UCSD-AML1 (cell line): Measurements from ENCODE around the gene OR2AJ1.

Experiments
- DNase-seq: peaks from one replicate; lab custom pipeline; 2025; ENCODE audit not compliant: unreplicated experiment; lab: John Stamatoyannopoulos, UW

OR2AJ1 gene, protein sequence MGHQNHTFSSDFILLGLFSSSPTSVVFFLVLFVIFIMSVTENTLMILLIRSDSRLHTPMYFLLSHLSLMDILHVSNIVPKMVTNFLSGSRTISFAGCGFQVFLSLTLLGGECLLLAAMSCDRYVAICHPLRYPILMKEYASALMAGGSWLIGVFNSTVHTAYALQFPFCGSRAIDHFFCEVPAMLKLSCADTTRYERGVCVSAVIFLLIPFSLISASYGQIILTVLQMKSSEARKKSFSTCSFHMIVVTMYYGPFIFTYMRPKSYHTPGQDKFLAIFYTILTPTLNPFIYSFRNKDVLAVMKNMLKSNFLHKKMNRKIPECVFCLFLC

DNA sequence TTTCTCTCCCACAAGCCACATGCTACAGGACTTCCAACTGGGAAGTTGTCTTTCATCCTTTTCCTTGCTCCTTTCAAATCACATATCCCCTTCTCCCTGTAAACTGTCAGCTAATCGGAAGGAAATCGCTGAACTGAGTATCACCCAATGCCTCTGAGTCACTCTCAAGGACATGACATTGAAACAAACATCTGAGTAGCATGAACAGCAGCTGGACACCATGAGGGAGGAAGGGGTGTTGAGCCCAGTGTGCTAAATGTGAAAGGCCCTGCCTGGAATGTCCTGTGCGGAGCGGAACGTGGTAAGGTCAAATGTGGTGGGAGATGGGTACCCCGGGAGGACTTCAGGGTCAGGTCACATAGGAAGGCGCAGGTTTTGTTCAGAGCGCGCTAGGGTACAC lies at the start of gene OR2AJ1:
TSS of gene OR2AJ1 (plus strand) at position 22 of the 400 bp plus-strand sequence. CDS start 8,880 bp downstream, outside the sequence.
- DNase-seq: no peak

DNA sequence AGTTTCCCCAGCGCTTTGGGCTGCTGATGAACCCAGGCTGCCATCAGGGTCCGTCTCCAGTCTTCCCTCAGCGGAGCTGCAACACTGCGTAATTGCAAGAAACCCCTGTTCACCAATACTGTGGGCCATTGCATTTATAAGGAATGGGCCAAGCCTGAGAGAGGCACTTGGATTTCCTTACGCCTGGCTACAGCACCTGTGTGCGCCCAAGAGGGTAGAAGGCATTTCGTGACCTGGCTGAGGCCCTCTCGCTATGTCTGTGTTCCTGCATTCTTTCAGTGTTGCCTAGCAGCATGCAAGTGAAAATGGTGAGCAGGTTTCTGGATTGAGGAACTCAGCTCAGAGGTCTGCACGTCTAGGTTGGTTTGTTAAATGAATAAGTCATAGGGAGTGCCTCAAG lies 41.3 kb upstream of the OR2AJ1 start:
- no peak for DNase-seq

DNA sequence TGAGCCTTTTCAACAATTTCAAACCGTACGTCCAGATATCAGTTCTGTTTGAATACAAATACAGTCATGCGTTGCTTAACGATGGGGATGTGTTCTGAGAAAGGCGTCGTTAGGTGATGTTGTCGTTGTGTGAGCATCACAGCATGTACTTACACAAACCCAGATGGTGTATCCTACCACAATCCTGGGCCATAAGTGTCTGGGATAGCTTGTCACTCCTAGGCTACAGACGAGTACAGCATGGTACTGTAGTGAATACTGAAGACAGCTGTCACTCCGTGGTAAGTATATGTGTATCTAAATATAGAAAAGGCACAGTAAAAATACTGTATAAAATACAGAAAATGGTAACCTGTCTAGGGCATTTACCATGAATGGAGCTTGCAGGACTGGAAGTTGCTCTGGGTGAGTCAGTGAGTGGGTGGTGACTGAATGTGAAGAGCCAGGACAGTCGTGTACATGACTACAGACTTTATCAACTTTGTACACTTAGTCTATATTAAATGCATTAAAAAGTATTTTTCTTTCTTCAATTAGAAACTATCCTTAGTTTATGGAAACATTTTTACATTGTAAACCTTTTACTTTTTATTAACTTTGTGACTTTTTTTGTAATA lies 39.8 kb upstream of the OR2AJ1 start:
- DNase-seq: no peak

DNA sequence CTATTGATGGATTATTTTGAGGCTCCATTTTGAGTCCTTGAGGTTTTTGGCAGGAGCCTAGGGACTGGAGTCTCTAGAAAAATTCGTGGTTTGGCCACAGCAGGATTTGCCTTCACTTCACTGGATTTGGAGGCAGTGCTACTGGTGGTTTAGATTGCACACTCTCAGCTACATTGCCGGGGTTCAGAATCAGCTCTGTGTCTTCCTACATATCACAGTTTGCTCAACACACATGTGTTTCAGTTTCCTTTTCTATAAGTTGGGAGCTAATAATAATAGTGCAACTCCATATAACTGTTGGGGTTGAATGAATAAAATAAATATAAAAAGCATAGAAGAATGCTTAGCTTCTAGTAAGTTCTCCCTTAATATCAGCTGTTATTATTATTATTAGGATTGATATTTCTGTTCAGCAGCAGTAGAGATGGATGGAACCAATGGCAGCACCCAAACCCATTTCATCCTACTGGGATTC lies 29.5 kb upstream of the OR2AJ1 start, which contains the start of gene OR2W3:
TSS of gene OR2W3 (plus strand) at position 425 of the 475 bp plus-strand sequence. CDS start at position 425, 0 bp downstream.
- no peak for DNase-seq

DNA sequence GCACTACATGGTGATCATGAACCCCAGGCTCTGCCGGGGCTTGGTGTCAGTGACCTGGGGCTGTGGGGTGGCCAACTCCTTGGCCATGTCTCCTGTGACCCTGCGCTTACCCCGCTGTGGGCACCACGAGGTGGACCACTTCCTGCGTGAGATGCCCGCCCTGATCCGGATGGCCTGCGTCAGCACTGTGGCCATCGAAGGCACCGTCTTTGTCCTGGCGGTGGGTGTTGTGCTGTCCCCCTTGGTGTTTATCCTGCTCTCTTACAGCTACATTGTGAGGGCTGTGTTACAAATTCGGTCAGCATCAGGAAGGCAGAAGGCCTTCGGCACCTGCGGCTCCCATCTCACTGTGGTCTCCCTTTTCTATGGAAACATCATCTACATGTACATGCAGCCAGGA lies 28.7 kb upstream of the OR2AJ1 start:
- no peak for DNase-seq

DNA sequence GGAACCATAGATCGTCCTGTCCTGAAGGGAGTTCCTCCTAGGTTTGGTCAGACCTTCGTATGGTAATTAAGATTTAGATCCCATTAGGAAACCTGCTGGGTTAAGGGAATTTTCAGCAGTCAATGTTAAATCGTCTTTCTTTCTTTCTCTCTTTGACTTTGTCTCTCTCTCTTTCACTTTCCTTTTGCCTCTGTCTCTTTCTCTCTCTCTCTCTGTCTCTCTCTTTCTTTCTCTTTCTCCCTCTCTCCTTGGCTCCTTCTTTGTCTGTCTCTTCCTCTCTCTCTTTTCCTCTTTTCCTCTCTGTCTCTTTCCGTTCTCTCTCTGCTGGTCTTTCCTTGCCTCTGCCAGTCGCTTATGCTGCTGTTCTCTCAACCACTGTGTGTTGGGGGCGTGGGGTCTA lies 20.6 kb upstream of the OR2AJ1 start:
- DNase-seq: no peak

DNA sequence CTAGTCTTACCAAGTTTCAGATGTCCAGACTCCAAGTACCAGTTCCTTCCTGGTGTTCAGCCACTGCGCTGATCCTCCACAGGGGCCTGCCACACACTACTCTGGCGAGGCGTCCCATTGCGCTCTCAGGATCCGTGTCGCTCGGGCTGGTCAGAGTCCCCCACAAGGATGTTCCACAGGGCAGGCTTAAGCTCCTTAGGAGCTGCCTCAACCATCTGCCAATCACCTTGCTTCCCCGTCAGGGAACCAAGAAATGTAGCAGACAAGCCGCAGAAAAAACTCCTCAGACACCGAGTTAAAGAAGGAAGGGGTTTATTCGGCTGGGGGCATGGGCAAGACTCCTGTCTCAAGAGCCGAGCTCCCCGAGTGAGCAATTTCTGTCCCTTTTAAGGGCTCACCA lies 19.5 kb upstream of the OR2AJ1 start:
- peak; percentile 57 for DNase-seq

DNA sequence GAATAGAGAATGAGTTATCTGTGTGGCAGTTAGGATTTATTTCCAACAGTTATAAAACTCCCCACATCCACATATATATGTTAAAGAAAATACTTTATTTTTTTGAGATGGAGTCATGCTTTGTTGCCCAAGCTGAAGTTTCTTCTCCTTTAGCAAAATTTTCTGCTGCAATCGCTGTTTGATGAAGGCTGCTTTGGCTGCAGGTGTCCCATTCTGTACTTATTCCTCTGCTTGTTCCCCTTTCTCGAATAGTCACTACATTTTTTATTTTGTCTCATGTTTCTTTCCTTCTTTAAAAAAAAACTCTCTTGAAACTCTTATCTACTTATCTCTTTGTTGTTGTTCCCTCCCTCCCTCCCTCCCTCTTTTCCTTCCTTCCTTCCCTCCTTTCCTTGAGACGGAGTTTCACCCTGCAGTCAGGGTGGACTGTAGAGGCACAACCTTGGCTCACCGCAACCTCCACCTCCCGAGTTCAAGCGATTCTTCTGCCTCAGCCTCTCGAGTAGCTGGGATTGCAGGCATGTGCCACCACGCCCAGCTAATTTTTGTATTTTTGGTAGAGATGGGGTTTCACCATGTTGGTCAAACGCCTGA lies 18.7 kb upstream of the OR2AJ1 start:
- peak; percentile 33 for DNase-seq

DNA sequence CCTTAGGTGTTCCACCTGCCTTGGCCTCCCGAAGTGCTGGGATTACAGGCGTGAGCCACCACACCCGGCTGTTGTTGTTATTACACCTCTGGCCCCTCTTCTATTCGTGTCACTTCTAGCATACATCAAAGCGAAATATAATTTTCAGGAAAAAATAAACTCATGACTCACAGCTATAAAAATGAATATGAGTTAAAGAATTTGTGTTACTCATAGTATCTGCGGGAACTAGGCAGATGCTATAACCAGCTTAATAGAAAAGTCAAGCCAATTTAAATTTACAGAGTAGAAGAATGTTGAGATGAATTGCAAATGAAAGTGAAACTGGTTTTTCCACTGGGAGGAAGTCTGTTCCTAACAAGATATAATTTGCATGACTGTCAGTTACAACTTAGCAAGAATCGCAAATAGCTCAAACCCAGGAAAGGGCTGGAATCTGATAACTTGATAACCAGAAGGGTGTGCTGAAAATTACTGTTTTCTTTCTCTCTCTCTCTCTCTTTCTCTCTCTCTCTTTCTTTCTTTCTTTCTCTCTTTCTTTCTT lies 18.1 kb upstream of the OR2AJ1 start:
- no peak for DNase-seq

DNA sequence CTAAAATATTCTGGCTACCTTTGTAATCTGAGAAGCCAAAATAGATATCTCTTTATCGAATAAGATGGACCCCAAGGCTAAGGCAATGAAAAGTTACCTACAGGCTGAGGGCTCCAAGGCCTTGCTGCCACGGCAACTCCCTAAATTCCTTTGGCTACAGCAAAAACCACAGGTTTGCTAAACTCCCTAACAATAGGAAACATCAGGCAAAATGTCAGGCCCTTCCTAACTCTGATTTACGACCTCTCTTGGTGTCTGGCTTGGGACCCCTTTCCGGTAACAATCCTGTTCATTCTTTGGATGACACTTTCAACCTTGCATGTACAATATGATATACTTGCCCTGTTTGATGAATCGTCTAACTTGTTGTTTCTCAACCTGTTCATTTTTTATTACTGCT lies 15.9 kb upstream of the OR2AJ1 start:
- DNase-seq: no peak

DNA sequence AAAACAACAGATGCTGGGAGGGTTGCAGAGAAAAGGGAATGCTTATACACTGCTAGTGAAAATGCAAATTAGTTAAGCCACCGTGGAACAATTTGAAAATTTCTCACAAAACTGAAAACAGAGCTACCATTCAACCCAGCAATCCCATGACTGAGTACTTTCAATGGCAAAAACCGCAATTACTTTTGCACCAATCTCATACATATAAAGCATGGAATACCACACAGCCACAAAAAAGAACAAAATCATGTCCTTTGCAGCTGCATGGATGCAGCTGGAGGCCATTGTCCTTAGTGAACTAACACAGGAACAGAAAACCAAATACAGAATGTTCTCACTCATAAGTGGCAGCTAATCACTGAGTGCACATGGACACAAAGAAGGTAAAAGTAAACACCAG lies 10.9 kb upstream of the OR2AJ1 start:
- DNase-seq: no peak

DNA sequence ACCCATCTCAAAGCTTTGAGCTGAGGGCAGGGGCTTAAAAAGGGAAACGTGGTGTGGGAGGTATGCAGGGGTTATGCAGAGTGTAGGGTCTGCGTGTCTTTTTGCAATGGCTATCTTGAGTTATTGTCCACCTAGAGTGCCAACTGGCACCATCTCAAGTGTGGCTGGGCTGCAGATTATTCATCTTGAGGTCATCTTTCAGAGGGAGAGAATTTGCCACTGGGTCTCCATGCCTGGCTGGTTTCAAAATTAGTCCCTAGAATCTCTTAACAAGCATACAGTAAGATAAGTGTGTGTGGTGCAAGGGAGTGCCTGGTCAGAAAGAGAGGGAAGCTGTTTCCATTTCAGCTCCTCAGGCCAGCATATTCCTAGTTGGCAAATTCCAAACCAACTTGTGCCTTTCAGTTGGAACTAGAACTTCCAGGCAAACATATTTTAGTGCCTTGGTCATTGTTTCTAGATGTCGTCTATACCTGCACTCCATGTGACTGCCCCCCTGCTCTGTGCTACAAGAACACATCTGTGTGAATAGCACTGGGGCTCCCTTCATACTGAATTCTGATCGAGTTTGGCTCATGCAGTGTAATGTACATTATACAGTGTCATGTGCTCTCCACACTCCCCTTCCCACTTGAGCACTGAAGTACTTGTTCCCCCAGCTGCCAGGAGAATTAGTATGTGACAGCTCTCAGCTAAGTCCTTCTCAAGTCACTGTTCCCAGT lies 9.6 kb upstream of the OR2AJ1 start:
- no peak for DNase-seq

DNA sequence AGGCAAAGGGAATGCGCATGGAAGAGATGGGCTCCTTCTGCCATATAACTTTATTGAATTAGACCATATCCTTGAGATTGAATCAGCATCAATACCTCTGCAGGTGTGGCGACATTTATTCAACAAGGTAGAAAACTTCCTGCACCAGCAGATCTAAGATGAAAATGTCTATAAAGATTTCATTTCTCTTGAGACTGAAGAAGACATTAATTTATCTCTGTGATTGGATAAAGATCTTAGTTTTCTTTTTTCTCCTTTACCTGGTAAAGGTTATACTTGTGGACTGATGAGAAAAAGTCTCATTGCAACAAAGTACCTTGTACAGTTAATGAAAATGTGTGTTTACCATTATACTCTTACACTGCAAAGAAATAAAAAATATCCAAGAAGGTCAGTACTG lies 4.7 kb upstream of the OR2AJ1 start, which contains the start of gene OR2T8:
TSS of gene OR2T8 (plus strand) at position 301 of the 400 bp plus-strand sequence. CDS start 766 bp downstream, outside the sequence.
- no peak for DNase-seq

DNA sequence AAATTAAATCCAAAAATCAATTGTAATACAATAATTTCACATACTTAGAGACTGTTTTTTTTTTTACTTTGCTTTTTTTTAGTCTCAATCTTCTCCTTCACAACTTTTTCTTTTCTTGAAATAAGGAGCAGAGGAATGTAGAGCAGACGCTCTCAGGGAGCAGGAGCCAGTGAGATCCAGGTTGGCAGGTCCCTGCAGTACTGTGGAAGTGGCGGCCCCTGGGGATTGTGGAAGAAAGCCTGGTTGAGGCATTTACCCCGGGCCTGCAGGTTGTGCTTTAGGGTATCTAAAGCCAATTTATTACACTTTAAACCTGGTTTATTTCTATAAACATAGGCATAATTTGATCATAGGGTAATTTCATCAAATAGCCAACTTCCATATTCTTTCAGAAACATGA lies 748 bp upstream of the OR2AJ1 start:
- DNase-seq: no peak

DNA sequence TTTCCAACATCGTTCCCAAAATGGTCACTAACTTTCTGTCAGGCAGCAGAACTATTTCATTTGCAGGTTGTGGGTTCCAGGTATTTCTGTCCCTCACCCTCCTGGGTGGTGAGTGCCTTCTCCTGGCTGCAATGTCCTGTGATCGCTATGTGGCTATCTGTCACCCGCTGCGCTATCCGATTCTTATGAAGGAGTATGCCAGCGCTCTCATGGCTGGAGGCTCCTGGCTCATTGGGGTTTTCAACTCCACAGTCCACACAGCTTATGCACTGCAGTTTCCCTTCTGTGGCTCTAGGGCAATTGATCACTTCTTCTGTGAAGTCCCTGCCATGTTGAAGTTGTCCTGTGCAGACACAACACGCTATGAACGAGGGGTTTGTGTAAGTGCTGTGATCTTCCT lies 9.3 kb downstream of the OR2AJ1 start:
- DNase-seq: no peak

DNA sequence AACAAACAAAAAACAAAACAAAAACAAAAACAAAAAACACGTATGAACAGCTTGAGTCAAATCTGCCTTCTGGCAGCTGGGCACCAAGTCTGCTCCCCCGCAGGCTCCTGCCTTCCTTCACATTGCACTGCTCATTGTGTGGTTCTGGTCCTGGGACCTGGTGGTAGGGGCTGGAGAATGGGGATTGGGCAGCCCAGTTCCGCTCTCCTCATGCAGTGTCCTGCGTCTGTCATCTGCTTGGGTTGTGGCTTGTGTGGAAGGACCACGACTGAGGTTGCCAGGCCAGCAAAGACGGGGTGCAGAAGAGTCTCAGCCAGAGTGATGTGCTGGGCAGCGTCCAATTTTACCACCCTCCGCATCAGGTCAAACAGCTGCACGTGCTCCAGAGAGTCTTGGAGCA lies 11.1 kb downstream of the OR2AJ1 start:
- DNase-seq: no peak

DNA sequence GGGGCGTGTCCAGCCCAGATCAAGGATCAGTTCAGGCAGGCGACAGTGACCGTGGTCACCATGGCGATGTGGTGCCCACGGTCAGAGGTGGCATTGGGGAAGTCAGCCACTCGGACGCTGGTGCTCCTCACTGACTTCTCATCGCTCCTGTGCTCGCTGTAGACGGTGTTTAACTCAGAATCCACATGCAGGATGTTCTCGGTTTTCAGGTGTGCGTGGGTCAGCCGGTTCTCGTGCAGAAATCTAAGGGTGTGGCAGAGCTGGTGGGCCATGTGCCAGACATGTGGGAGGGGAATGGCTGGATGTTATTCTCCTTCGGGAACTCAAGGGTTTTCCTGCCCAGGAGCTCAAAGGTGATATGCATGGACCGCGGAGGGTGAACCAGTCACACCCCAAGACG lies 11.7 kb downstream of the OR2AJ1 start:
- no peak for DNase-seq

DNA sequence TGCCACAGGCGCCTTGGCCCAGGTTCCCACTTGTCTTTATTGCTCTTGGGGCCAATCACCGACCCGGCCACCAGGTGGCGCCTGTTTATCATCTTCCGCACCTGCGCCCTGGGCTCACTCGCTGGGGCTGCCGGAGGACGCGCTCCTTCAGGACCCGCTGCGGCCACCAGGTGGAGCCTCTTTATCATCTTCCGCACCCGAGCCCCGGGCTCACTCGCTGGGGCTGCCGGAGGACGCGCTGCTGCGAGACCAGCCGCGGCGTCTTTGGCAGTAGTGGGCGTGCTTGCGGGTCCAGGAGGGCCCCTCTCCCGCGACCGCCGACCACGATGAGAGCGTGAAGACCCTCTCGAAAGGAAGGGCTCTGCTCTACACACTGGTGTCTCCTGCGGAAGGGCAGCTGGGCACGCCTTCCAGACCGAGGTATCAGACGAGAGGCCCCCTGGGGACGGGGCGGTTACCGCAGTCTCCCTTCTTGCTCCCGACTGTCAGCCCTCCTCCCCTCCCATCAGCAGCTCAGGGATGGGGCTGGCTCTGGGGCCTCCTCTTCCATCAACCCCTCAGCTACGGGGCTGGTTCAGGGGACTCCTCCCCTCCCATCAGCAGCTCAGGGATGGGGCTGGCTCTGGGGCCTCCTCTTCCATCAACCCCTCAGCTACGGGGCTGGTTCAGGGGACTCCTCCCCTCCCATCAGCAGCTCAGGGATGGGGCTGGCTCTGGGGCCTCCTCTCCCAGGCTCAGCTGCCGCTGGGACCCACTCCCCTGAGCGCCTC lies 12.5 kb downstream of the OR2AJ1 start:
- DNase-seq: peak; percentile 97

DNA sequence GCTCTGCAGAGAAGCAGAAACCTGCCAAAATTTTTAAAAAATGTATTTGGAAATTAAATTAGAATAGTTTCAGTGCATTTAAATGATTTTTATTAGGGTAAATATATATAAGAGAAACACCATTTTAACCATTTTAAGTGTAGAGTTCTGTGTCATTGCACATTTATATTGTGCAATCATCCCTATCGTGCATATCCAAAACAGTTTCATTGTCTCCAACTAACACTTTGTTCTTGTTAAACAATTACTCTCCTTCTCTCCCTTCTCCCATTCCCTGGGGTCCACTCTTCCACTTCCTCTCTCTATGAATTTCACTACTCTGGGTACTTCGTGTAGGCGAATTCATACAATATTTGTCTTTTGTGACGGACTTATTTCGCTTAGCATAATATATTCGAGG lies 17.9 kb downstream of the OR2AJ1 start:
- no peak for DNase-seq

DNA sequence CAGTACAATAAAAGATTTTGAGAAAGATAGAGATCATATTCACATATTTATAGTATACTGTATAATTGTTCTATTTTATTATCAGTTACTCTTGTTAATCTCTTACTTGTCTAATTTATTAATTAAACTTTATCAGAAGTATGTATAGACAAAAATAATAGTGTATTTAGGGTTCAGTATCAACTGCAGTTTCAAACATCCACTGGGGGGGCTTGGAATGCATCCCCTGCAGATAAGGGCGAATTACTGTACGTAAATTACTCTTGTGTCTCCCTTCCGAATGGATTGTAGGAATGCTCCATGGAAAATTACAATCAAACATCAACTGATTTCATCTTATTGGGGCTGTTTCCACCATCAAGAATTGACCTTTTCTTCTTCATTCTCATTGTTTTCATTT lies 23.9 kb downstream of the OR2AJ1 start, which contains the start of gene OR2L8:
TSS of gene OR2L8 (plus strand) at position 301 of the 400 bp plus-strand sequence. CDS start at position 301, 0 bp downstream.
- no peak for DNase-seq
